GM19397 (cell line): ENCODE data around the gene PDE2A.

Source experiments
- ATAC-seq: cut with Tn5 transposase; IDR thresholded peaks from one replicate; pipeline ENCODE4 v1.9.1; 2021; ENCODE audit warnings: mild to moderate bottlenecking, moderate library complexity; ENCODE audit not compliant: unreplicated experiment

PDE2A gene

GRCh38 chr11:72673943-72674828 is at the start of gene PDE2A:
Gene PDE2A (minus strand): TSS chr11:72674422. CDS start chr11:72674207, 215 bp downstream.
- no peak for ATAC-seq

- ATAC-seq = no peak
These were observed 49.3 kb upstream of the PDE2A start for GRCh38 chr11:72723508-72723907.

- ATAC-seq = peak; percentile 72
These were observed 48.0 kb upstream of the PDE2A start for GRCh38 chr11:72722050-72722748.

DNA sequence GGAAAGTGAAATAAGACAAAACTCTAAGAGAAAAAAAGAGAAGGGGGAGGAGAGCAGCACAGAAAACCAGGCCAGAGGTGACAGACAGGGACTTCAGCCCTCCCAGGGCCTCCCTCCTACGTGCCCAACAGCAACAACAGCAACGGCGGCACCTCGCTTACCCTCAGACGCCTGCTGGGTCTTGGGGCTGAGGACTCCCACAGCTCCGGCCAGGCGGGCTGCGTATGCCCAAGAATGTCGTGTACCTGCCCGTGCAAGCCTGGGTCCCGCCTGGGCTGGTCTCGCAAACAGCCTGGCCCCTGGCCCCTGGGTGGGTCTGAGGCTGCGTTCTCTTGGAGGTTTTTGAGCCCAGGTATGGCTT is 47.4 kb upstream of the PDE2A start:
- peak; percentile 3 for ATAC-seq

- no peak for ATAC-seq
These were observed 47.1 kb upstream of the PDE2A start for GRCh38 chr11:72721276-72721675.

DNA sequence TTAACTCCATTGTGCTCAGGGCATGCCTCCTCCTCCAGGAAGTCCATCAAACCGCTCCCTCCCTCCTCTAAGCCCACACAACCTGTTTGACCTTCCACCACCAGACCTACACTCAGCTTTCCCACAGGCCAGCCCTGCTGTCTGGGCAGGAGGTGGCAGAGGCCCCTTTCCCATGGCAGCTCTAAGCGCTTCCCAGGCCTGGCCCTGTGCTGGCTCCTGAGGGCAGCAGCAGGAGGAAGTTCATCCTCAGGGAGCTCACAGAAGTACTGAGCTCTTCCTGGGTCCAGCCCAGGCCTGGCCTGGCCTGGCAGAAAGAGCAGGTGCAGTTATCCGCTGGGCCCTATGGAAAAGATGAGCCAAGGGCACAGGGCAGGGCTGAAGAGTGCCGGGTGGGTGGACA is 46.6 kb upstream of the PDE2A start:
- ATAC-seq = no peak

GRCh38 chr11:72720047-72720446 is 45.8 kb upstream of the PDE2A start:
- no peak for ATAC-seq

DNA sequence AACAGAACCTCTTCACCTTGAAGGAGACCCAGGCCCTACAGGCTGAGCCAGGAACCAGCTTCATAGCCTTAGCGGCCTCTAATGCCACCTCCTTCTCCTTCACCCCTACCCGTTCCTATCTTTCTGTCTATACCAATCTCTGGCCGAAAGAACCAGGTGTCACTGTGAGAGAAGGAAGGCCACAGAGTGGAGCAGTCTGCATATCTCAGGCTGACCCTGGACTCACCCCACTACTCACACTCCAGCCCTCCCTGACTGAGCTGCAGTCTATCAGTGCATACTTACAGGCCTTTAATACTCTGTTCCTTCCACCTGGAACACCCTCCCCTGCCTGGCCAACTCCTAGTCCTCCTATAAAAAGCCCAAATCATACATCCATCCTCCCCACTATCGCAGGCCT is 45.3 kb upstream of the PDE2A start:
- no peak for ATAC-seq

- ATAC-seq = no peak
These were observed 44.9 kb upstream of the PDE2A start for GRCh38 chr11:72719144-72719543.

- no peak for ATAC-seq
These were observed 43.9 kb upstream of the PDE2A start for GRCh38 chr11:72718101-72718501.

GRCh38 chr11:72716788-72717435 is 42.7 kb upstream of the PDE2A start:
- no peak for ATAC-seq

GRCh38 chr11:72716290-72716689 is 42.1 kb upstream of the PDE2A start:
- ATAC-seq = no peak

DNA sequence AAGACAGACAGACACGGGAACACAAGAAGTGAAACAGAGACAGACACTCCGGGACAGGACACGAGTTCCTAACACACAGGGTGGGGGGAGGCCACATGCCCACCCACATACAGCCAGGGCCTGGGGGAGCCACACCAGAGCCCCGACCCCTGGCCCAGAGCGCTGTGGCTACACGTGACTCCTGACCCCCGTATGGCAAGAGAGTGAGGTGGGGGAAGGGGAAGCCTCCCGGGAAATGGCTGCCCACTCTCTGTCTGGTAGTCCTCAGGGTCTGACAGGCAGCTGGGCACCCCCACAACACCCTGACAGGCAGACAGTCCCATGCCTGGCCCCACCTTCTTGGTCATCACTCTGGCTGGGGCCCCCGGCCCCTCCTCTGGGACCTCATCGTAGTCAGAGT is 38.6 kb upstream of the PDE2A start:
- no peak for ATAC-seq

GRCh38 chr11:72712168-72712751 is 38.0 kb upstream of the PDE2A start:
- no peak for ATAC-seq

DNA sequence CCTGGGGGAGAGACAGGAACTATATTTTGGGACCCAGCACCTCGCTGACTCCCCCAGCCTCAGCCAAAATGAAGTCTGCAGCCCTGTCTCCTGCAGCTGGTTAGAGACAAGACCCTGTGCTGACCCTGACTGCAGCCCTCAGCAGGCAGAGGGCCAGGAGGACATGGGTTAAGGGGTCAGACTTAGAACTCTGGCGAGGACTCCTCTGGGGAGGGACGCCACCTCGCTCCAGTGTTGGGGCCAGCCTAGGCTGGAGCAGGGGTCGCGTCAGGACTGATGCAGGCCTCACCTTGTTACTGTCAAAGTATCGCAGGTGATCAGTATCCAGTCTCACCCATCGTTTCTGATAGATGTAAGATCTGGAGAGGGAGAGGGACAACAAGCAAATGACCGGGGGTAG is 36.9 kb upstream of the PDE2A start:
- no peak for ATAC-seq

DNA sequence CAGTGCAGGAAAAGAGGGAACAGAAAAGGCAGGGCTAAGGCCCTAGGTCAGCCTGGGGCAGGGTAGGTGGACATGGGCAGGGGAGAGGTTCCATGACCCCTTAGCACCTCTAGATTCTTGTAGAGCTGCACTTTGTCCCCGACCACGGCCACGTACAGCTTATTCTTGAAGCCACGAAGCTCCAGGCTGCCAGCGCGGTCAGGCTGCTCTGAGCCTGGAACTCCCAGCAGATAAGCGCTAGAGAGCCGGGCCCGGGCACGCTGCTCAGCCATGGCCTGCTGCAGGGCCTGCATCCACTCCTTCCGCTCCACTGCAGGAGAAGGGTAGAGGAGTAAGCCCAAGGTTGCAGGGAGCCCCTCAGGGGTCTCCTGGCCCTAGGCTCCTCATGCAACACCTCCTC is 36.1 kb upstream of the PDE2A start:
- ATAC-seq = no peak

- ATAC-seq = no peak
These were observed 35.4 kb upstream of the PDE2A start for GRCh38 chr11:72709478-72710238.

DNA sequence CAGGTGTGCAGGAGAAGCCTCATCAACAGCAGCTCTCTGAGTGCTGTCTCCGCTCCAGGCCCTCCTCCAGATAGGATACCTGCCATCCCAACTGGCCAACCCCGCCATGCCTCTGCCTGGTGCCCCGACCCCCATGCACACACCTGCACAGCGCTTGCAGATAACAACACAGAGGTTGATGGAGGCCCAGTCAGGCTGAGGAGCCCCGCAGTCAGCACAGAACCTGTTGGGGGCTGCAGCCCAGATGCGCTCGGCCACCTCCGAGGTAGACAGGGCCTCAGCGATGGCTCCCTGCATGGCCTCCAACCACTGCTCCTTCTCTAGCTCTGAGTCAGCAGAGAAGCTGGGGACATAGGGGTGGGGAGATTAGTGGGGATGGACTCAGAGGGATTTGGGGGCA is 32.8 kb upstream of the PDE2A start:
- no peak for ATAC-seq

- no peak for ATAC-seq
These were observed 32.4 kb upstream of the PDE2A start for GRCh38 chr11:72706579-72706978.

DNA sequence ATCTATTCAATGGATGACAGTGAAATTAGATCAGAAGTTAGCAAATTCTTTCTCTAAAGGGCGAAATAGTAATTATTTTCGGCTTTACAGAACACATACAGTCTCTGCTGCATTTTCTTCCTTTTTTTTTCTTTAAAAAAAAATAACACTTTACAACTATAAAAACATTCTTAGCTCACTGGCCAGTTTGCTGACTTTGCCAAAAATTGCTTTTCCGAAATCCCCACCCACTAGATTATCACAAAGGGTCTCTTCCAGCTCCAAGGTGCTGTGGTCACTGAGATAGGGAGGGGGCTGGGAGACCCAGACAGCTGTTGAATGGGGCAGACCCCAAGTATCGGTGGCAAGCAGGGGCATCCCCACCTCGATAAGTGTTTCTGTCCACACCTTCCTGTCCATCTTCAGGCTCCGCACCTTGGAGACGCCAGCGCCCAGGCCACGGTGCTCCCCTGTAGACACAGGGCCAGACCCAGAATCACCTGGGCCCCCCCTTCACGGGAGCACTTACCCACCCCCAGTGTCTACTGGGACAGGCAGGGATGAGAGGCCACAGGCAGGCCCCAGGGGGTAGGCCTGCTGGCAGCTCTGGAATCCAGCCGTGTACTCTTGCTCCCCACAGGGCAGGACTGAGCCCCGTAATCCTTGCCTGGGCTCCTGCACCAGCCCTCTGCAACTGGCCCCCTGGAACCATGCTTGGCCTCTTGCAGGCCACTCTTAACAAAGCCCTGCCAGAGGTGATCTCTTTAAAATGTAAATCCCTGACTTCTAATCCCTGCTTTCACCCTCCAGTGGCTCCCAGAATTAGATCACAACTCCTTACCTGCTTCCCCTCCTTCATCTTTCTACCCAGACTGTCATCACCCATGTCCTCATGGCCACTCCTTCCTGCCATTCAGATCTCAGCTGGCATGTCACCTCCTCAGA is 31.5 kb upstream of the PDE2A start:
- ATAC-seq = no peak
